ENCODE measurements around the gene WDFY4. TPM values are rescaled to one million over a fixed set of nuclear protein-coding genes. Genes with fewer than 3 reads are reported as not detected.

Gene WDFY4
- total RNA-seq, 1 experiment from 2014 or later, result not detected

- Histone ChIP-seq H3K27me3 (ENCODE audit: insufficient read depth, low read depth) (peaks cover 74% of the 10 kb centered on the region), H3K79me2 (ENCODE audit: low read depth) (no peaks in the 10 kb centered on the region), H3K4me1 (replicated peaks; ENCODE audit: insufficient read depth) (no peaks in the 10 kb centered on the region), H4K20me1 (ENCODE audit: insufficient read depth) (no peaks in the 10 kb centered on the region), H3K36me3 (ENCODE audit: low read depth) (no peaks in the 10 kb centered on the region), H3K4me2 (no peak overlapping the region), H3K9me3 (ENCODE audit: insufficient read depth, low read depth) (no peaks in the 10 kb centered on the region), H3K9me2 (ENCODE audit: insufficient read depth) (no peaks in the 10 kb centered on the region), H2AFZ (no peak overlapping the region), H3K4me3 (no peak overlapping the region), H3F3A (ENCODE audit: insufficient read depth, low read depth) (no peaks in the 10 kb centered on the region), H3K27ac (no peak overlapping the region)
- no TSS peak for BruUV-seq (replicated peaks)
- TF ChIP-seq EZH2 (IDR thresholded peaks at IDR 0.05; ENCODE audit: low read depth), result no peak
- TF ChIP-seq CTCF (conservative IDR thresholded peaks at IDR 0.05), result no peak
- intact Hi-C loops (cut with micrococcal nuclease; ENCODE audit: unreplicated experiment), result no loop called here
- CTCF ChIA-PET, result no interaction called here
- DNase-seq, result no peak
- POLR2A ChIA-PET (ENCODE audit: unreplicated experiment), result no interaction called here
These were observed 80.9 kb downstream of the WDFY4 start for GRCh38 chr10:48765527-48765926.

DNA sequence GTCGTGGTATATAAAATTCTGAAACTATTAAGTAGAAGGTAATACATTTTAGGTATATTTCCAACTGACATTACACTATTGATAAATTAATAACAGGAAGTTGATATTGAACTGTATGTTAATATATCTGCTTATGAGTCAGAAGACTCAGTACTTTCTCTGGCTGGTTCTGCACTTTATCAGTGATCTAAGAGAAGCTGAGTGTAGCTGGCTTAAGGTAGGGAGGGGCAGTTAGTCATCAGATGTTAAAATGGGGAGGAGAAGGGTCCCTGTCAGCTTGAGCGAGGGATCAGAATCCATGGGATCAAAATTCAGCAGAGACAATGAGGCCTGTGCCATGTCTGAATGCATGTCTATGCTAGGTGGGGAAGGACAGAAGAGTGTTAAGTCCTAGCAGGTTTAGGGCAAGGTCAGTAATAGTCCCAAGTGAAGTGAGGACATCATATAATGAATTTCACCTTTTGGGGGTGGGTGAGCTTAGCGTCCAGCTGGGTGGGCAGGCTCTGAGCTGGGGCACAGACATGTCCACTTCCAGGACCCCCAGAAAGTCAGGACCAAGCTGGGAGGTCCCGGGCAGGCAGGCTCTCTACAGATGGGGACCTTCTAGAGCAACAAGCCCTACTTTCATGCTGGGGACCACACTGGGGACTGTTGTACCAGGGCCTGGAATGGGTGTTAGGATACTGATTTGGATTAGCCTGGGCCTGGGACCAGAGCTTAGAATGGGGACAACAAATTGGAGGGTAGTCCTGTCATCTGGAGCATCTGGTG is 82.9 kb downstream of the WDFY4 start:
- H3K79me2 ChIP-seq (ENCODE audit: low read depth), result no peaks in the 10 kb centered on the region
- H2AFZ ChIP-seq, result no peak overlapping the region
- no TSS peak for BruUV-seq (replicated peaks)
- H4K20me1 ChIP-seq (ENCODE audit: insufficient read depth), result no peaks in the 10 kb centered on the region
- H3K27ac ChIP-seq, result no peak overlapping the region
- no peaks in the 10 kb centered on the region for H3K9me2 ChIP-seq (ENCODE audit: insufficient read depth)
- CTCF ChIA-PET, result no interaction called here
- no peaks in the 10 kb centered on the region for H3K4me1 ChIP-seq (replicated peaks; ENCODE audit: insufficient read depth)
- H3K36me3 ChIP-seq (ENCODE audit: low read depth), result no peaks in the 10 kb centered on the region
- H3K4me2 ChIP-seq, result no peak overlapping the region
- H3K4me3 ChIP-seq, result no peak overlapping the region
- peaks cover 72% of the 10 kb centered on the region for H3K27me3 ChIP-seq (ENCODE audit: insufficient read depth, low read depth)
- intact Hi-C loops (cut with micrococcal nuclease; ENCODE audit: unreplicated experiment), result no loop called here
- no peaks in the 10 kb centered on the region for H3K9me3 ChIP-seq (ENCODE audit: insufficient read depth, low read depth)
- TF ChIP-seq CTCF (conservative IDR thresholded peaks at IDR 0.05) (no peak), EZH2 (IDR thresholded peaks at IDR 0.05; ENCODE audit: low read depth) (no peak)
- POLR2A ChIA-PET (ENCODE audit: unreplicated experiment), result no interaction called here
- H3F3A ChIP-seq (ENCODE audit: insufficient read depth, low read depth), result no peaks in the 10 kb centered on the region
- no peak for DNase-seq

GRCh38 chr10:48768144-48768766 is 83.6 kb downstream of the WDFY4 start:
- no peaks in the 10 kb centered on the region for H3F3A ChIP-seq (ENCODE audit: insufficient read depth, low read depth)
- TF ChIP-seq CTCF (conservative IDR thresholded peaks at IDR 0.05) (no peak), EZH2 (IDR thresholded peaks at IDR 0.05; ENCODE audit: low read depth) (no peak)
- H3K9me2 ChIP-seq (ENCODE audit: insufficient read depth), result no peaks in the 10 kb centered on the region
- H4K20me1 ChIP-seq (ENCODE audit: insufficient read depth), result no peaks in the 10 kb centered on the region
- CTCF ChIA-PET, result no interaction called here
- POLR2A ChIA-PET (ENCODE audit: unreplicated experiment), result no interaction called here
- intact Hi-C loops (cut with micrococcal nuclease; ENCODE audit: unreplicated experiment), result no loop called here
- H2AFZ ChIP-seq, result no peak overlapping the region
- no peak for DNase-seq
- H3K4me3 ChIP-seq, result no peak overlapping the region
- no peaks in the 10 kb centered on the region for H3K9me3 ChIP-seq (ENCODE audit: insufficient read depth, low read depth)
- H3K27ac ChIP-seq, result no peak overlapping the region
- no TSS peak for BruUV-seq (replicated peaks)
- H3K27me3 ChIP-seq (ENCODE audit: insufficient read depth, low read depth), result peaks cover 69% of the 10 kb centered on the region
- H3K79me2 ChIP-seq (ENCODE audit: low read depth), result no peaks in the 10 kb centered on the region
- H3K4me2 ChIP-seq, result no peak overlapping the region
- H3K36me3 ChIP-seq (ENCODE audit: low read depth), result no peaks in the 10 kb centered on the region
- no peaks in the 10 kb centered on the region for H3K4me1 ChIP-seq (replicated peaks; ENCODE audit: insufficient read depth)

All from PC-9 (cell line).